ENCODE data around the gene IGSF6.
A peak's percentile ranks its signal among the peaks of the same experiment; 100 is the strongest.
"Not testable (repeated sequence)": the region's sequence is repeated elsewhere in the genome, so short reads cannot be mapped to it uniquely, and the experiment has no call there.

Gene IGSF6

DNA sequence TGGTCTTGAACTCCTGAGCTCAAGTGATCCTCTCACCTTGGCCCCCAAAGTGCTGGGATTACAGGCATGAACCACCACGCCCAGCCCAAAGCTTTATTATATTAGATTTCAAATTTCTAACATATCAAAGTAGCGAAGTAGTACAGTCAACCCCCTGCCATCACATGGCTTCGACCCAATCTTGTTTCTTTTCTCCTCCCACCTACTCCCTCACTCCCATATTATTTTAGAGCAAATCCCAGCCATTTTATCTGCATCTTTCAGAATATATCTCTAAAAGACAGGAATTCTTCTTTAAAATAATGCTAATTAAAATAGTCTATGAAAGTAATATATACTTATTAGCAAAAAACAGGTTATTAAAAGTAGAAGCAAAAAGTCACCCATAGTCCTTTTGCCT lies 893 bp downstream of the IGSF6 start:
- DNase-seq = no peak

DNA sequence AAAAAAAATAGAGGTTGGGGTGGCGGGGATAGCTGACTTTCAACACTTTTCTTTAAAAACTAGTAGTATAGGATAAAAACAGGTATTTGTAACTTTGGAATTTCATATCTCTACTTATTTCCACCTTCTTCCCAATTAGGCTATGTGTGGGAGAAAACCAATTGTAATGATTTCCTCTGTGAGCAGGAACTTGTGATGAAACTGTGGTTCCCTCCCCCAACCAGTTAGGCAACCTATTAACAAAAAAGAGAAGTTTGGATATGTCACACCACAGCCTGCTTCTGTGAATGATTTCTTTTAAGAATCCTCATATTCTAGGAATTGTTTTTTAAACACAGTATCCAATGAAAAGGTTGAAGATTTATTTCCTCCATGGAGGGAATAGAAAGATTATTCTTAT lies 1.9 kb downstream of the IGSF6 start:
- DNase-seq = no peak

DNA sequence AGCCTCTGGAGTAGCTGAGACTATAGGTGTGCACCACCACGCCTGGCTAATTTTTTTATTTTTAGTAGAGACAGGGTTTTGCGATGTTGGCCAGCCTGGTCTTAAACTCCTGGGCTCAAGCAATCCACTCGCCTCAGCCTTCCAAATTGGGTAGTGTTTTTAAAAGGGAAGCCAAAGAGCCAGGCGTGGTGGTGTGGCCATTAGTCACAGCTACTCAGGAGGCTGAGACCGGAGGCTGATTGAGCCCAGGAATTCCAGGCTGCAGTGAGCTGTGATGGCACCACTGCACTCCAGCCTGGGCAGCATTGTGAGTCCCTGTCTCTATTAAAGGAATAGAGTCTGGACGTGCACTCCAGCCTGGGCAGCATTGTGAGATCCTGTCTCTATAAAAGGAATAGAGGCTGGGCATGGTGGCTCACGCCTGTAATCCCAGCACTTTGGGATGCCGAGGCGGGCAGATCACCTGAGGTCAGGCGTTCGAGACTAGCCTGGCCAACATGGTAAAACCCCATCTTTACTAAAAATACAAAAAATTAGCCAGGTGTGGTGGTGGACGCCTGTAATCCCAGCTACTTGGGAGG lies 2.5 kb downstream of the IGSF6 start:
- not testable (repeated sequence) for DNase-seq

DNA sequence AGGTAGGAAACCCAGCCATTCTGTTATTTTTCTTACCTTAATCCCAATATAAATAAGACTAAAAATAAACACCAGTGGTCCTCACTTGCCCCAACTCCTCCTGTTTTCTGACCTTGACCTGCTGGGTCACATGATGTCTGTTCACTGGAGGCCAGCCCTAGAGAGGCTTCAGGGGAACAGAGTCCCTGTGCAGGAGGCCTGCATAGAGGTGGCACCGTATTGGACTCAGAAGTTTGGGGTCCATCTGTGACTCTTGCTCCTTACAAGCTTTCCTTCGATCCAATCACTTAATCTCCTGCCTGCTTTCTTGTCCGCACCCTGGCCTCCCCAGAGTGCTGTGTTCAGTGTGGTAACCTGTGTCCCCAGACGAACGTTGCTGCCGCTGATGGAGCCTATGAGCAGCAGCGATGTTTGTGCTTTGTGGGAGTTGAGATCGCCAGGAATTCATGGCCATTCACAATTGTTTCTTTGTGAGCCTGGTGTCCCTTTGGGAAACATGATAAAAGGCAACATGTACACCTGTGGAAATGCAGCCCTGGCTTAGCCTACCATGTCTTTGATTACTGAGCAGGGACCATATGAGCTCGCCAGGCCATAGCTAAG lies 4.7 kb downstream of the IGSF6 start:
- no peak for DNase-seq

DNA sequence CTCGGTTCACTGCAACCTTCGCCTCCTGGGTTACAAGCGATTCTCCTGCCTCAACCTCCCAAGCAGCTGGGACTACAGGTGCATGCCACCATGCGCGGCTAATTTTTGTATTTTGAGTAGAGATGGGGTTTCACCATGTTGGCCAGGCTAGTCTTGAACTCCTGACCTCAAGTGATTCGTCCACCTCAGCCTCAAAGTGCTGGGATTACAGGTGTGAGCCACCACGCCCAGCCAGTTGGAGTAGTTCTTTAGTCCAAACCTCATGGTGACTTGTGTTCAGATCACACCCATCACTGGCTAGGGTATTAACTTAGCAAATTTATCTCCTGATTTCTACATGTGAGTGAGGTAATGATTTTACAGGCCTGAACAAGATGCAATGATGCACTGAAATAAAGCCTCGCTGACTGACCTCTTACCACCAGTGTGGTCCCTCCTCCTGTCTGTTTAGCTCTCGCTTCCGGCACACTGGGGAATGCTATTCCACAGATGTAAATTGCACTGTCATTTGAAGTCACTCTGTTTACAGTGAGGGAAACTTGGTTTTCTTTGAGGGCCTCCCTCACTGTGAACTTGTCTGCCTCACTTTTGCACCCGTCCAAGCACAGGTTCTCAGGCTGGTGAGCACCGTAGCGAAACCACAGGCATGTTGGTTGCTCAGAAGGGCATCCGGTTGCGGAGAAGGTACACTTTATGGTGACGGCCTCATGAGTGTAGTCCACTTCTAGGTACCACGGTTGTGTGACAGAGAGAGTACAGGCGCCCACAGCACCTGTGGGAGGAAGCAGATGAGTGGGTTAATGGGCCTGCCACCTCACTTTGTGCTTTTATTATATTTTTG lies 5.5 kb downstream of the IGSF6 start:
- peak; percentile 81 for DNase-seq

DNA sequence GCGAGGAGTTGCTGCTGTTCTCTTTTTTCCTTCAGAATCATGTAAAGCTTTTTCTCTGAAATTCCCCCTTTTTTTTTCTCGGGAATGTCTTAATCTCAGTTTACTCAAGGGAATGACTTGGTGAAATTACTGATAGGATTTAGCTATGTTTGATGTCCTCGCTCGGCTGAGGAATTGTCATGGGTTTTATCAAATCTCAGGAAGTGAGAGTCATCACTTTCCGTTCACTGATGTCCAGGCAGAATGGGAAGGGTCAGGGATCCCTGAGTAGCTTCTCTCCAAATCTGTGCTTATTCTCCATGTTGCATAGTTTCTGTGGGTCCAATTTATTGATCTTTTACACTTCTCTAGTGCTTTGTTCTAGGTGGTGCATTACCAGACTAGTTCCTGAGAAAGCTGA lies 6.3 kb downstream of the IGSF6 start:
- no peak for DNase-seq

DNA sequence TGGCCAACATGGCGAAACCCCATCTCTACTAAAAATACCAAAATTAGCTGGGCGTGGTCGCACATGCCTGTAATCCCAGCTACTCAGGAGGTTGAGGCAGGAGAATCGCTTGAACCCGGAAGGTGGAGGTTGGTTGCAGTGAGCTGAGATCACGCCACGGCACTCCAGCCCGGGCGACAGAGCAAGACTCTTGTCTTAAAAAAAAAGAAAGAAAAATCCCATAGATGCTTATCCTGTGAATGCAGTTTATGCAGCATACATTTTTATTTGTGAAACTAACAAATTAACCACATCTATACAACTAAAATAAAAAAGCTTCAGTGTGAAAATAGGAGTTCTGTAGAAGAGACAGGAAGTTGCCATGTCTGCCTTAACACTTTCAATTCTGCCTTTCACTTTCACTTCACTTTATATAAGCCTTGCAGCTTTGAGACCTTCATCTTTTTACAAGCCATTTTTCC lies 7.1 kb downstream of the IGSF6 start:
- DNase-seq = peak; percentile 31

DNA sequence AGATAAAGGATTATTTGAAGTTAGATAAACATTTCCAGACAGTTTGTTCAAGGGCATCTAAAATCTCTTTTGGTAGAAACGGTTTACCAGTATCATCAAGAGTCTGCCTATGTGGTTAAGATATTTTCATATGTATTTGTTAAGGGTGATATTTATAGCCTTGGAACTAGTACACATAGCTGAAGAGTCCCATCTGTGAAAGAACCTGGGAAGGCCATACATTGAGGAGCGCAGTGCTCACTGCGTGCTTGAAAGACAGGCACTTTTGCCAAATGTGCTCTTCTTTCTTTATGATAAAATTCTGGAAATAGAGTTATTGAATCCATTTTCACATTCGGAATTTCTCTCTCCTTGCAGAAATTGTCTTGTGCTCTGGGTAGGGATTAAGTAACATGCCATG lies 7.7 kb downstream of the IGSF6 start:
- DNase-seq = no peak

DNA sequence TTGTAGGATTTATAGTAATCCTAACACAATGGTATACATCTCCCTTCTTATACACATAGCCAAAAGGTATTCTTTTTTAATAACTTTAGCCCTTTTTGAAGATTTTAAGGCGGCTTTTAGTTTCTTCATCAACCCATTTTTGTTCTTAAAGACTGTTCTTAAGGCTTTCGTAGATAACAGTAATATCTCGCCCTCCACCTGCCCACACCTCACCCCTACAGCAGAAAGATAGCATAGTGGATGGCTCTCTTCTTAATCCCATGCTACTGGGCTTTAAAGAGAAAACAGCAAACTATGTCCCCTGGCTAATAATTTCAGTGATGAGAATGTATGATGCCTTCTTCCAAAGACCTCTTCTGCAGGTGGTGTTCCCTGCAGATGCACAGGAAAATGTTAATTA lies 8.6 kb downstream of the IGSF6 start:
- DNase-seq = no peak

DNA sequence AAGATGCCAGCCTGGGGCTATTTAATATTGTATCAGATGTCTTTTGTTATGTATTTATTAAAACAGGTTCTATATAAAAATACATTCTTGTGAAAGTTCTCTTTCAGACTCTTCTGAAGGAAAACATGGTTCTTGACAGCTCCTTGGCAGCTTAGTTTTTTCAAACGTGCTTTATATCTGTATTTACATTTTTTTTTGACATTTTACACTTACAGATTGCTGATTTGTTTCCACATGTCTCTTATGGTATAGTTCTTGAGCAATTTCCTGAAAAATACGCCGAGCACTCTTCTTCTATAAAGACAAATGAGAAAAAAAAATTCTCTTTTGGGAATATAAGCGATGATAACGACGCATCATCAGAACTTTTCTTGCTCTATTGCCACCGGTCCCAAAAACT lies 9.5 kb downstream of the IGSF6 start:
- no peak for DNase-seq

DNA sequence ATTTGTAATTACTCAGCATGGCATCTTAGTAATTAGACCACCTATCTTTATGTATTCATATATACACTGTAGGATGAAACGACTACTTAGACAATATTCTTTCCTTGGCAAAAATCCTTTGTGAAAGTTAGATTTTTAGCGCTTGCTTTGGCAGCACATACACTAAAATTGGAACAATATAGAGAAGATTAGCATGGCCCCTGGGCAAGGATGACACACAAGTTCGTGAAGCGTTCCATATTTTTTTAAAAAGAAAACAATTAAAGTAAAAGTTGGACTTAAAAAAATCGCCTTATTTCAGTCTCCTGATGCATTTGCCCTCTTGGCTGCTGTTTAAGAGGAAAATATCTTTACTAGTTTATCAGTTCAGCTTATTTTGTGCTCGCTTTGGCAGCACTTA lies 10.5 kb downstream of the IGSF6 start:
- no peak for DNase-seq

DNA sequence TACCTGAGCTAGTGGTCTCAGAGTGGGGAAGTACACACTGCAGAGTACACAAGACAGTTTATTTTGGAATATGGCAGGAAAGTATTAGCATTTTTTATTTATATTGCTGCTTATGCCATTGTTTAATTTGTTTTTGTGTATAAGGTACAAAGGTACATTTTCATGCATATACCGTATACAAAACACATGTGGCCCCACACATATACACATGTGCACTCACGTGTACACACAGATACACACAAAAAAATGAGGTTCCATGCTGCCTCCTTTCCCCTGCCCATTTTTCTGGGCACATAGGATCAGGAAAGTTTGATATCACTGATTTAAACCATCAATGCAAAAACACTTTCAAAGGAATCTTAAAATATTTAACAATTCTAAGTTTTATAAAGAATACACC lies 12.9 kb downstream of the IGSF6 start:
- no peak for DNase-seq

DNA sequence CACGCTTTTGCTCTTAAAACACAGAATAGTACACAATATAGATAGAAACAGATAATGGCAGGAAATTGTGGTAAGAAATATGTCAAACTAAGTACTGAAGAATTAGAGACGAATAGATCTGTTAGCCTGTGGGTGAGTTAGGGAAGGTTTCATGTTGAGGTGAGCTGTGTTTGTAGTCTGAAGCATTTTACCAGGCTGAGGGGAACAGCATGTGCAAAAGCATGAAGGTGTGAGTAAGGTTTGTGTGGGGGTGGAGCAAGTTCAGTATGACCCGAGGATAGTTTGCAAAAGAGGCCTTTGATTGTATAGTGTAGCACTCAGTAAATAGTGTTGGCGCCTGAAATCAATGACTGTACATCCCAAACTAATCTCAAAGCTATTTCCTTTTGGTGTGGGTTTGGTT lies 13.8 kb downstream of the IGSF6 start:
- no peak for DNase-seq

DNA sequence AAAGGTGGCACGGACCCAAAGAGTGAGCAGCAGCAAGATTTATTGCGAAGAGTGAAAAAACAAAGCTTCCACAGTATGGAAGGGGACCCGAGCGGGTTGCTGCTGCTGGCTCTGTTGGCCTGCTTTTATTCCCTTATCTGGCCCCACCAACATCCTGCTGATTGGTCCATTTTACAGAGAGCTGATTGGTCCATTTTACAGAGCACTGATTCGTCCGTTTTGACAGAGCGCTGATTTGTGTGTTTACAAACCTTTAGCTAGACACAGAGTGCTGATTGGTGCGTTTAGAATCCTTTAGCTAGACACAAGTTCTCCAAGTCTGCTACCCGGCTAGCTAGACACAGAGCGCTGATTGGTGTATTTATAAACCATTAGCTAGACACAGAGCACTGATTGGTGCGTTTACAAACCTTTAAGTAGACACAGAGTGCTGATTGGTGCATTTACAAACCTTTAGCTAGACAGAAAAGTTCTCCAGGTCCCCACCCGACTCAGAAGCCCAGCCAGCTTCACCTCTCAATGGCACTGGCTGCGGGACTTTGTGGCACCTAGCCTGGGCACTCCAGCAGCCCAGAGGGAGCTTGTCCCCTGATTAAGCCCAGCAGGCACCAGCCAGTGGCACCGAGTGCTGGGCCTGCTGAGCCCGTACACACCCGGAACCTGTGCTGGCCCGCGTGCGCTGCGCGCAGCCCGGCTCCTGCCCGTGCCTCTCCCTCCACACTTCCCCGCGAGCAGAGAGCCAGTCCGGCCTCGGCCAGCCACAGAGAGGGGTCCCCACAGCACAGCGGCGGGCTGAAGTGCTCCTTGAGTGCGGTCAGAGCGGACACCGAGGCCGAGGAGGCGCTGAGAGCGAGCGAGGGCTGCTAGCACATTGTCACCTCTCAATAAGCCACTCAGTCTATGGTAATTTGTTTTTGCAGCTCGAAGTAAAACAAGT lies 15.1 kb downstream of the IGSF6 start:
- DNase-seq = no peak

DNA sequence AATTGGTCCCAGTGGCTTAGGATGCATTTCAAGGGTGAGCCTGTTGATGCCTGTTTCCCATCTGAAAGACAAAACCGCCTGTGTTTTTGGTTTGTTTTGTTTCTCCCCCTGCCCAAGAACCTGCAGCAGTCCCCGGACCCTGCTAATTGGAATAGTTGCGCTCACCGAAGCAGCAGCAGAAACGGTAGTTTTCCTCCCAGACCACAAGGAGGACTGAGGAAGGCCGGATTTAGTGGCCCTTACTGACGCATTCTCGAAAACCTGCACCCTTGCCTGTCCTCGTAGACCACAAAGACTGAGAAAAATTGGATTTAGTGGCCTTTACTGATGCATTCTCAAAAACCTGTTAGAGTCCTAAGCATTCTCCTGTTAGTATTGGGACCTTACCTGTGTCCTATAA lies 16.7 kb downstream of the IGSF6 start:
- DNase-seq = not testable (repeated sequence)

DNA sequence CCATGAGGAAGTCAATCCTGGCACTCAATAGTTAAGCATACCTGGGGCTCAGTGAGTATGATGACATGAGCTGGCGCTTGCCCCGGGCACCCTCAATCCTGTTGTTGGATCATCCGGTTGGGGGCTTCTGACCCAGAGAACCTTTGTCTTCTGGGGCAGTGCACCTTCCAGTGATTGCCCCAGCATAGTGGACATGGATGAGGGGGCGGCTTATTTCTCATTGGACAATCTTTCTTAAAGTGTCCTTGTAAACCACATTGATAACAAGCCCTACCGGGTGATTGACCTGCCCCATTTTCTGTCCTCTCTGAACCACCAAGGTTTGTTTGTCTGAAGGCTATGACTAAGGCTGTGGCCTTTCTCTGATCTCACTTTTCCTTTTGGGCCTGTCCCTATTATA lies 18.2 kb downstream of the IGSF6 start:
- no peak for DNase-seq

DNA sequence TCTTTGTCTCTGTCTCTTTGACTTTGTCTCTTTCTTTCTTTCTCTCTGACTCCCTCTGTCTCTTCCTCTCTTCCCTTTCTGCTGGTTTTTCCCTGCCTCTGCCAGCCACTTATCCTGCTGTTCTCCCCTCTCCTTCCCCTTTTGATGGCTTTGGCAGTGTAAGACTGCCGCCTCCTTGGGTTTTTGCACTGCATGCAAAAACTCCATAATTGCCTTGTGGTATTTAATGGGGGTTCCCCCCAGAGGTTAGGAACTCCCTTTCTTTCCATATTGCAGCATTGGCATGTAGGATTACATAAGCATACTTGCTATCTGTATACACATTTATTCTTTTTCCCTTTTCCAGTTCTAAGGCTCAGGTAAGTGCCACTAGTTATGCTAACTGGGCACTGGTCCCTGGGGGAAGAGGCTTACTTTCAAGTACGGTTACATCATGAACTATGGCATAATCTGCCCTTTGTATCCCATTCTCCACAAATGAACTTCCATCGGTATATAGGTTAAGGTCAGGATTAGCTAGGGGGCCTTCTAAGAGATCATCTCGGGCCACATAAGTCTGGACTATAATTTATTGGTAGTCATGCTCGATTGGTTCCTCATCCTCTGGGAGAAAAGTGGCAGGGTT lies 20.3 kb downstream of the IGSF6 start:
- peak; percentile 46 for DNase-seq

DNA sequence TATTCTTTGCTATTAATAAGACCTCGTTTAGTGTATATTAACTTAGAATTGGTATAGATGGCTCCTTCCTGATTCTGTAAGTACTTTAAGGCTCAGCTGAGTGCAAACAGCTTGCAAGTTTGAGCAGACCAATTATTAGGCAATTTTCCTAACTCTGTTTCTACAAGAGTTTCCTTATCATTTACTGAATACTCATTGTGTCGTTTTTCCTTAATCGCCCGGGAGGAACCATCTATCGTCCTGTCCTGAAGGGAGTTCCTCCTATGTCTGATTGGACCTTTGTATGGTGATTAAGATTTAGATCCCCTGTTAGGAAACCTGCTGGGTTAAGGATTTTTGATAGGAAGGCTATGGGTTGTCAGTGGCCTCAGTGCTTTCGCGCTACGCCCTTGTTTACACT lies 21.0 kb downstream of the IGSF6 start:
- not testable (repeated sequence) for DNase-seq

DNA sequence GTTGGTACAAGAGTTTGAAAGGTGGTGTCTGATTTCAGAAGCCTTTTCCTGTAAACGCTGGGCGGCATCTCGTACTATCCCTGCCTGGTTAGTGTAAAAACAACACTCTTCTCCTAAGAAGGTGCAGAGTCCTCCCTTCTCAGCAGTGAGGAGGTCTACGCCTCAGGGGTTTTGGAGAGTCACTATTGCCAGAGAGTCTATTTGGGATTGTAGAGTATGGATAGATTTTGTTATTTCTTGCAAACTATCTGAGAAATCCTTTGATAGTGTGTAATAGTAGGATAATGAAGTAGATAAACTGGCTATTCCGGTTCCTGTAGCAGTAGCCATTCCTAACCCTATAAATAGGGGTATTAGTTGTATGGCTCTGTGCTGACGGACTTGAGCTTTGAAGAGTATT lies 21.5 kb downstream of the IGSF6 start:
- not testable (repeated sequence) for DNase-seq

DNA sequence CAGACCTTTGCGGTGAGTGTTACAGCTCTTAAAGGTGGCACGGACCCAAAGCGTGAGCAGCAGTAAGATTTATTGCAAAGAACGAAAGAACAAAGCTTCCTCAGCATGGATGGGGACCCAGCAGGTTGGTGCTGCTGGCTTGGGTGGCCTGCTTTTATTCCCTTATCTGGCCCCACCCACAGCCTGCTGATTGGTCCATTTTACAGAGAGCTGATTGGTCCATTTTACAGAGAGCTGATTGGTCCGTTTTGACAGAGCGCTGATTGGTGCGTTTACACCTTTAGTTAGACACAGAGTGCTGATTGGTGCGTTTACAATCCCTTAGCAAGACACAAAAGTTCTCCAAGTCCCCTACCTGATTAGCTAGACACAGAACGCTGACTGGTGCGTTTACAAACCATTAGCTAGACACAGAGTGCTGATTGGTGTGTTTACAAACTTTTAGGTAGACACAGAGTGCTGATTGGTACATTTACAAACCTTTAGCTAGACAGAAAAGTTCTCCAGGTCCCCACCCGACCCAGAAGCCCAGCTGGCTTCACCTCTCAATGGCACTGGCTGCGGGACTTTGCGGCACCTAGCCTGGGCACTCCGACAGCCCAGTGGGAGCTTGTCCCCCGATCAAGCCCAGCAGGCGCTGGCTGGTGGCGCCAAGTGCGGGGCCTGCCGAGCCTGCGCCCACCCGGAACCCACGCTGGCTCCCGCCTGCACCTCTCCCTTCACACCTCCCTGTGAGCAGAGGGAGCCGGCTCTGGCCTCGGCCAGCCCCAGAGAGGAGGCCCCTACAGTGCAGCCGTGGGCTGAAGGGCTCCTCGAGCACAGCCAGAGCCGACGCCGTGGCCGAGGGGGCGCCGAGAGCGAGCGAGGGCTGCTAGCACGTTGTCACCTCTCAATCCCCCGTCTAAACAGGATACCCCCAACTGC lies 22.5 kb downstream of the IGSF6 start:
- DNase-seq = not testable (repeated sequence)

DNA sequence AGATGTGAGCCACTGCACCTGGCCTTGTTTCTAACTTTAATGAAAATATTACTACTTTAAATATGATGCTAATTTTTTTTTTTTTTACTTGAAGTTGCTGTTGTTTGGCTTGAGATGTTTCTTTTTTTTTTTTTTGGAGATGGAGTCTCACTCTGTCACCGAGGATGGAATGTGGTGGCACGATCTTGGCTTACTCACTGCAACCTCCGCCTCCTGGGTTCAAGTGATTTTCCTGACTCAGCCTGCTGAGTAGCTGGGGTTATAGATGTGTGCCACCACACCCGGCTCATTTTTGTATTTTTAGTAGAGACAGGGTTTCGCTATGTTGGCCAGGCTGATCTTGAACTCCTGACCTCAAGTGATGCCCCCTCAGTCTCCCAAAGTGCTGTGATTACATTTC lies 23.6 kb downstream of the IGSF6 start:
- no peak for DNase-seq

Measured in CD4-positive, alpha-beta T cell treated with Interleukin-15 for 1 hour (primary cell).